K562 (cell line): ENCODE measurements around the gene WWOX.

ENCODE experiments used
- CEBPB ChIP-seq: fragments of 450-650 bp; IDR thresholded peaks from 2 replicates; pipeline ENCODE4 v1.6.1; 2016; ENCODE audit warnings: missing genetic modification characterization, missing compliant biosample characterization
- CTCF ChIP-seq, 3 experiments: IDR thresholded peaks in 2 of 3; conservative IDR thresholded peaks in 1 of 3; 2 replicates each; pipeline ENCODE4 v1.5.1; 2011 to 2012; ENCODE audit warnings: low read length in 3 of 3, mild to moderate bottlenecking in 3 of 3, control low read depth in 2 of 3, improper control_type of control experiment in 1 of 3, inconsistent platforms in 1 of 3, low read depth in 1 of 3, mixed read lengths in 1 of 3, moderate library complexity in 1 of 3; ENCODE audit not compliant: insufficient read depth in 2 of 3
- EHMT2 ChIP-seq: fragments of 450-650 bp; IDR thresholded peaks from 2 replicates; pipeline ENCODE4 v1.6.1; 2018; ENCODE audit warnings: antibody characterized with exemption
- ESRRA ChIP-seq: fragments of 450-650 bp; IDR thresholded peaks from 2 replicates; pipeline ENCODE4 v1.6.1; 2014; ENCODE audit warnings: low read depth, mild to moderate bottlenecking, moderate library complexity, borderline replicate concordance
- FOXA3 ChIP-seq, 2 experiments: fragments of 450-650 bp in 1 of 2; sonication (generic) in 1 of 2; formaldehyde crosslinking; IDR thresholded peaks in 1 of 2; conservative IDR thresholded peaks in 1 of 2; 2 replicates each; pipeline versions ENCODE4 v1.4.0 to v1.8.0; 2020 to 2022; ENCODE audit warnings: mild to moderate bottlenecking in 2 of 2, missing genetic modification reagents in 1 of 2
- NFYB ChIP-seq: IDR thresholded peaks from 2 replicates; pipeline ENCODE4 v1.6.1; 2011; ENCODE audit warnings: mild to moderate bottlenecking, moderate library complexity; ENCODE audit not compliant: insufficient read length; ENCODE audit errors: extremely low read depth
- POLR2AphosphoS5 ChIP-seq: IDR thresholded peaks from 2 replicates; pipeline ENCODE4 v1.6.1; 2011; ENCODE audit warnings: mild to moderate bottlenecking, low read depth, low read length, moderate library complexity; ENCODE audit not compliant: control insufficient read depth, insufficient read depth
- SMC3 ChIP-seq: conservative IDR thresholded peaks from 2 replicates; pipeline ENCODE4 v1.6.1; 2011; ENCODE audit warnings: low read depth, low read length, improper control_type of control experiment; ENCODE audit not compliant: insufficient read depth
- STAT5B ChIP-seq: fragments of 250-450 bp; sonication (Bioruptor Pico); IDR thresholded peaks from 2 replicates; pipeline ENCODE4 v1.8.0; 2021; ENCODE audit warnings: mild to moderate bottlenecking, inconsistent platforms

GRCh38 chr16:78780808-78781207 is 681.4 kb downstream of the WWOX start:
- TF ChIP-seq ESRRA (no peak), SMC3 (no peak), POLR2AphosphoS5 (no peak), EHMT2 (no peak), CTCF (IDR thresholded peaks at IDR 0.05 in 2 of 3, conservative IDR thresholded peaks at IDR 0.05 in 1 of 3; ENCODE audit: insufficient read depth in 2 of 3, low read depth in 1 of 3, low read length in 3 of 3) (no peak), CEBPB (tag) (no peak), STAT5B (CRISPR knock-in tag) (no peak), NFYB (no peak), FOXA3 (CRISPR knock-in tag; conservative IDR thresholded peaks at IDR 0.05 in 1 of 2, IDR thresholded peaks at IDR 0.05 in 1 of 2) (no peak)
